Endothelial cell (in vitro differentiated cells): ENCODE measurements around the gene KRTAP12-3. TPM values are rescaled to one million over a fixed set of nuclear protein-coding genes. Genes with fewer than 3 reads are reported as not detected.

Experiments used
- DNase-seq: peaks from one replicate; pipeline ENCODE4 v3.0.0; 2021; ENCODE audit warnings: low spot score
- H3K27ac Mint-ChIP-seq: one replicate; pipeline ENCODE4 v1.8.0; 2021; ENCODE audit warnings: mixed read lengths, inconsistent platforms; ENCODE audit not compliant: unreplicated experiment
- H3K27me3 Mint-ChIP-seq: one replicate; pipeline ENCODE4 v1.8.0; 2021; ENCODE audit warnings: mild to moderate bottlenecking, moderate library complexity, mixed read lengths, inconsistent platforms; ENCODE audit not compliant: unreplicated experiment
- H3K36me3 Mint-ChIP-seq: one replicate; pipeline ENCODE4 v1.8.0; 2021; ENCODE audit warnings: mild to moderate bottlenecking, low read depth, mixed read lengths, inconsistent platforms; ENCODE audit not compliant: unreplicated experiment
- H3K4me1 Mint-ChIP-seq: one replicate; pipeline ENCODE4 v1.8.0; 2021; ENCODE audit warnings: mild to moderate bottlenecking, mixed read lengths, inconsistent platforms; ENCODE audit not compliant: unreplicated experiment
- H3K4me3 Mint-ChIP-seq: one replicate; pipeline ENCODE4 v1.8.0; 2021; ENCODE audit warnings: mild to moderate bottlenecking, mixed read lengths, inconsistent platforms; ENCODE audit not compliant: unreplicated experiment
- H3K9me3 Mint-ChIP-seq: one replicate; pipeline ENCODE4 v1.8.0; 2021; ENCODE audit warnings: mixed read lengths, inconsistent platforms; ENCODE audit not compliant: unreplicated experiment
- CTCF ChIP-seq: fragments of 200-600 bp; sonication (generic); IDR thresholded peaks from one replicate; pipeline ENCODE4 v1.5.0; 2021; ENCODE audit warnings: antibody characterized with exemption; ENCODE audit not compliant: unreplicated experiment
- total RNA-seq: library from RNA; stranded (reverse); fragmentation: NEBNext Ultra II Directional; extraction: Animal tissue kit (Norgen Biotek cat#: 25700); gene quantifications from one replicate; pipeline ENCODE4 v1.2.1, GENCODE V29; 2021; ENCODE audit not compliant: unreplicated experiment

The KRTAP12-3 gene
- total RNA-seq, 1 donor from 2014 or later: not detected

GRCh38 chr21:44701541-44701940 is 43.8 kb downstream of the KRTAP12-3 start:
- Mint-ChIP-seq H3K27me3 (peaks cover 17% of the 10 kb centered on the region), H3K36me3 (peaks cover 4% of the 10 kb centered on the region), H3K27ac (no peak overlapping the region), H3K4me1 (peaks cover 7% of the 10 kb centered on the region), H3K4me3 (no peak overlapping the region), H3K9me3 (no peaks in the 10 kb centered on the region)
- no peak for DNase-seq
- TF ChIP-seq CTCF: no peak

- Mint-ChIP-seq H3K9me3 (no peaks in the 10 kb centered on the region), H3K4me1 (peaks cover 8% of the 10 kb centered on the region), H3K27ac (no peak overlapping the region), H3K36me3 (peaks cover 4% of the 10 kb centered on the region), H3K27me3 (peaks cover 17% of the 10 kb centered on the region), H3K4me3 (no peak overlapping the region)
- DNase-seq: no peak
- no peak for TF ChIP-seq CTCF
Measured at GRCh38 chr21:44702111-44702972, 44.6 kb downstream of the KRTAP12-3 start.

- Mint-ChIP-seq H3K27ac (no peak overlapping the region), H3K27me3 (peaks cover 16% of the 10 kb centered on the region), H3K4me1 (peaks cover 10% of the 10 kb centered on the region), H3K9me3 (no peaks in the 10 kb centered on the region), H3K4me3 (no peak overlapping the region), H3K36me3 (peaks cover 4% of the 10 kb centered on the region)
- no peak for DNase-seq
- no peak for TF ChIP-seq CTCF
Measured at GRCh38 chr21:44702973-44703730, 45.4 kb downstream of the KRTAP12-3 start.

GRCh38 chr21:44703731-44704635 is 46.3 kb downstream of the KRTAP12-3 start:
- H3K27ac Mint-ChIP-seq: no peak overlapping the region
- TF ChIP-seq CTCF: no peak
- DNase-seq: no peak
- peaks cover 18% of the 10 kb centered on the region for H3K27me3 Mint-ChIP-seq
- no peak overlapping the region for H3K4me3 Mint-ChIP-seq
- peaks cover 8% of the 10 kb centered on the region for H3K4me1 Mint-ChIP-seq
- H3K36me3 Mint-ChIP-seq: peaks cover 4% of the 10 kb centered on the region
- H3K9me3 Mint-ChIP-seq: no peaks in the 10 kb centered on the region
